A549 (cell line): ENCODE measurements around the gene CEACAM16. TPM values are rescaled to one million over a fixed set of nuclear protein-coding genes. Genes with fewer than 3 reads are reported as not detected.

ENCODE experiments used
- BCL3 ChIP-seq: fragments of >200 bp; sonication (Bioruptor Twin); formaldehyde crosslinking; IDR thresholded peaks from 3 replicates; pipeline ENCODE4 v1.6.1; 2016
- CBX2 ChIP-seq: fragments of 200-600 bp; sonication (generic); IDR thresholded peaks from 2 replicates; pipeline ENCODE4 v1.6.1; 2016; ENCODE audit warnings: low read depth, mild to moderate bottlenecking, borderline replicate concordance
- CBX8 ChIP-seq: fragments of 200-600 bp; sonication (generic); IDR thresholded peaks from 2 replicates; pipeline ENCODE4 v1.6.1; 2016
- CEBPB ChIP-seq, 2 experiments: fragments of >200 bp in 1 of 2; sonication (Bioruptor Twin) in 1 of 2; formaldehyde crosslinking in 1 of 2; IDR thresholded peaks; 2 replicates each; pipeline ENCODE4 v1.6.1; 2012 to 2016
- E2F6 ChIP-seq: IDR thresholded peaks from 2 replicates; pipeline ENCODE4 v1.6.1; 2012; ENCODE audit warnings: low read depth, borderline replicate concordance
- EHF ChIP-seq: fragments of 250-450 bp; sonication (Bioruptor Pico); IDR thresholded peaks from 2 replicates; pipeline ENCODE4 v1.5.0; 2020; ENCODE audit warnings: mild to moderate bottlenecking
- EP300 ChIP-seq, 2 experiments: fragments of >200 bp; sonication (Bioruptor Twin); formaldehyde crosslinking; IDR thresholded peaks; 2 replicates in 1 of 2; 3 replicates in 1 of 2; pipeline ENCODE4 v1.6.1; 2016 to 2017
- FOSB ChIP-seq: fragments of 250-450 bp; sonication (Bioruptor Pico); IDR thresholded peaks from 2 replicates; pipeline ENCODE4 v1.5.0; 2020; ENCODE audit warnings: mild to moderate bottlenecking, moderate library complexity
- FOXS1 ChIP-seq: fragments of 250-450 bp; sonication (Bioruptor Pico); IDR thresholded peaks from 2 replicates; pipeline ENCODE4 v1.5.0; 2020; ENCODE audit warnings: mild to moderate bottlenecking, moderate library complexity
- HES2 ChIP-seq: fragments of >200 bp; sonication (Bioruptor Twin); formaldehyde crosslinking; IDR thresholded peaks from 2 replicates; pipeline ENCODE4 v1.6.1; 2016
- HMGXB4 ChIP-seq: fragments of 250-450 bp; sonication (Bioruptor Pico); IDR thresholded peaks from 2 replicates; pipeline ENCODE4 v1.5.0; 2021; ENCODE audit warnings: mild to moderate bottlenecking, moderate library complexity, borderline replicate concordance
- HOXB5 ChIP-seq: fragments of 250-450 bp; sonication (Bioruptor Pico); IDR thresholded peaks from 2 replicates; pipeline ENCODE4 v1.5.0; 2020; ENCODE audit warnings: mild to moderate bottlenecking, moderate library complexity
- JUNB ChIP-seq: fragments of >200 bp; sonication (Bioruptor Twin); formaldehyde crosslinking; IDR thresholded peaks from 2 replicates; pipeline ENCODE4 v1.6.1; 2016
- KDM1A ChIP-seq: fragments of 200-600 bp; sonication (generic); IDR thresholded peaks from 2 replicates; pipeline ENCODE4 v1.6.1; 2016; ENCODE audit warnings: low read depth, mild to moderate bottlenecking
- MAX ChIP-seq: IDR thresholded peaks from 2 replicates; pipeline ENCODE4 v1.6.1; 2012
- MYC ChIP-seq: IDR thresholded peaks from 2 replicates; pipeline ENCODE4 v1.6.1; 2012; ENCODE audit warnings: mild to moderate bottlenecking, inconsistent platforms, low read length, improper control_type of control experiment, borderline replicate concordance
- NPAS2 ChIP-seq: fragments of 250-450 bp; sonication (Bioruptor Pico); IDR thresholded peaks from 2 replicates; pipeline ENCODE4 v1.8.0; 2022; ENCODE audit warnings: mild to moderate bottlenecking, moderate library complexity, borderline replicate concordance
- NR3C1 ChIP-seq: fragments of >200 bp; sonication (Bioruptor Twin); formaldehyde crosslinking; IDR thresholded peaks from 3 replicates; pipeline ENCODE4 v1.6.1; 2017
- PBX3 ChIP-seq: IDR thresholded peaks from 2 replicates; pipeline ENCODE4 v1.6.1; 2012
- PHF8 ChIP-seq: fragments of 200-600 bp; sonication (generic); IDR thresholded peaks from 2 replicates; pipeline ENCODE4 v1.6.1; 2016; ENCODE audit warnings: low read depth, mild to moderate bottlenecking, antibody characterized with exemption, moderate library complexity, borderline replicate concordance
- RAD21 ChIP-seq, 2 experiments: fragments of >200 bp in 1 of 2; sonication (Bioruptor Twin) in 1 of 2; formaldehyde crosslinking in 1 of 2; IDR thresholded peaks in 1 of 2; conservative IDR thresholded peaks in 1 of 2; 2 replicates in 1 of 2; 3 replicates in 1 of 2; pipeline ENCODE4 v1.6.1; 2012 to 2018; ENCODE audit warnings: inconsistent platforms in 1 of 2
- RARB ChIP-seq: fragments of 250-450 bp; sonication (Bioruptor Pico); IDR thresholded peaks from 2 replicates; pipeline ENCODE4 v1.8.0; 2021; ENCODE audit warnings: mild to moderate bottlenecking, moderate library complexity
- RCOR1 ChIP-seq: fragments of 150-350 bp; IDR thresholded peaks from 2 replicates; pipeline ENCODE4 v1.6.1; 2014; ENCODE audit warnings: antibody characterized with exemption, low read length, low read depth
- REST ChIP-seq: fragments of 200-600 bp; sonication (generic); IDR thresholded peaks from 2 replicates; pipeline ENCODE4 v1.6.1; 2016; ENCODE audit warnings: antibody characterized with exemption, mild to moderate bottlenecking, moderate library complexity
- RFX5 ChIP-seq: fragments of 450-650 bp; IDR thresholded peaks from 2 replicates; pipeline ENCODE4 v1.7.1; 2014; ENCODE audit warnings: antibody characterized with exemption, mild to moderate bottlenecking, moderate library complexity
- RNF2 ChIP-seq: fragments of 200-600 bp; sonication (generic); IDR thresholded peaks from 2 replicates; pipeline ENCODE4 v1.6.1; 2016; ENCODE audit warnings: low read depth, mild to moderate bottlenecking, antibody characterized with exemption, moderate library complexity, borderline replicate concordance
- SMC3 ChIP-seq: fragments of >200 bp; sonication (Bioruptor Twin); formaldehyde crosslinking; IDR thresholded peaks from 3 replicates; pipeline ENCODE4 v1.6.1; 2018; ENCODE audit warnings: inconsistent platforms
- SREBF2 ChIP-seq: fragments of 450-650 bp; IDR thresholded peaks from 2 replicates; pipeline ENCODE4 v1.6.1; 2014; ENCODE audit warnings: mild to moderate bottlenecking, moderate library complexity
- TFCP2L1 ChIP-seq: fragments of 250-450 bp; sonication (Bioruptor Pico); IDR thresholded peaks from 2 replicates; pipeline ENCODE4 v1.5.0; 2021; ENCODE audit warnings: mild to moderate bottlenecking
- TP53 ChIP-seq: fragments of 250-450 bp; sonication (Bioruptor Pico); IDR thresholded peaks from 2 replicates; pipeline ENCODE4 v1.5.0; 2021; ENCODE audit warnings: mild to moderate bottlenecking, moderate library complexity
- USF2 ChIP-seq: fragments of 450-650 bp; IDR thresholded peaks from 2 replicates; pipeline ENCODE4 v1.6.1; 2014; ENCODE audit warnings: antibody characterized with exemption
- ZC3H11A ChIP-seq: fragments of 450-650 bp; IDR thresholded peaks from 2 replicates; pipeline ENCODE4 v1.6.1; 2014; ENCODE audit warnings: antibody characterized with exemption, mild to moderate bottlenecking
- ZFP36 ChIP-seq: fragments of 450-650 bp; IDR thresholded peaks from 2 replicates; pipeline ENCODE4 v1.6.1; 2014; ENCODE audit warnings: borderline replicate concordance; ENCODE audit not compliant: partially characterized antibody
- ZSCAN20 ChIP-seq: fragments of 250-450 bp; sonication (Bioruptor Pico); IDR thresholded peaks from 2 replicates; pipeline ENCODE4 v1.8.0; 2022; ENCODE audit warnings: mild to moderate bottlenecking, moderate library complexity
- polyA plus RNA-seq, 4 experiments: library from polyadenylated mRNA; depleted of rRNA in 3 of 4; stranded (reverse); fragments of >200 nt; fragmentation: RNase III in 1 of 4; extraction: RNeasy Plus Mini Kit Qiagen cat#74134 plus additional on column Dnase treatment in 1 of 4; gene quantifications; 2 replicates in 3 of 4; 3 replicates in 1 of 4; pipeline ENCODE4 v1.2.3, GENCODE V29; 2011 to 2017

Gene CEACAM16
- polyA plus RNA-seq, 2 of the 4 experiments (the other 2 are of a cell fraction) = not detected

GRCh38 chr19:44723952-44724319, 25.0 kb downstream of the CEACAM16 start (continued):
- TF ChIP-seq CBX2 (no peak), REST (no peak), HES2 (no peak), PBX3 (no peak), HMGXB4 (no peak), RAD21 (conservative IDR thresholded peaks at IDR 0.05 in 1 of 2, IDR thresholded peaks at IDR 0.05 in 1 of 2) (peak; percentile 100), TP53 (CRISPR knock-in tag) (no peak), HOXB5 (no peak; the same call in 1 of the 2 replicates), RCOR1 (no peak), E2F6 (peak; percentile 38; the same call in 1 of the 2 replicates), ZFP36 (peak; percentile 0), SMC3 (peak; percentile 100), CBX8 (no peak), TFCP2L1 (CRISPR knock-in tag) (no peak), MYC (no peak), RARB (0 out of 2 replicates have a peak, but pooled peaks have one; percentile 9), BCL3 (peak; percentile 52; the same call in 1 of the 3 replicates), ZC3H11A (no peak), MAX (0 out of 2 replicates have a peak, but pooled peaks have one; percentile 64), RFX5 (no peak), NPAS2 (CRISPR knock-in tag) (no peak), JUNB (no peak), FOSB (CRISPR knock-in tag) (no peak), SREBF2 (no peak), ZSCAN20 (no peak), EP300 (IDR thresholded peaks at IDR 0.05) (no peak), FOXS1 (no peak), CEBPB (IDR thresholded peaks at IDR 0.05) (peak in 1 of 2 experiments; percentile 11; a peak in 1 of 4 replicates), USF2 (no peak), KDM1A (no peak), PHF8 (no peak), RNF2 (no peak), NR3C1 (no peak), EHF (no peak)
